SK-N-SH (cell line): Measurements from ENCODE around the gene MYH7B. TPM values are rescaled to one million over a fixed set of nuclear protein-coding genes. Genes with fewer than 3 reads are reported as not detected.

Experiments
- CTCF ChIA-PET: fragments of 300-600, 350-600 bp; formaldehyde crosslinking; extraction: SDS; loops from one replicate; lab custom pipeline; 2021; lab: Yijun Ruan, JAX
- POLR2A ChIA-PET: fragments of 350-600 bp; sonication (Branson Sonifier 250); formaldehyde crosslinking; extraction: SDS; loops from one replicate; lab custom pipeline; 2020; ENCODE audit warnings: antibody characterized with exemption, inconsistent platforms; lab: Yijun Ruan, JAX
- DNase-seq: peaks from one replicate; pipeline ENCODE4 v3.0.0; 2012
- H2AFZ ChIP-seq: fragments of 200-600 bp; sonication (generic); 2 replicates; pipeline ENCODE4 v1.8.1; 2016; ENCODE audit warnings: antibody characterized with exemption, mild to moderate bottlenecking, low read depth
- H3F3A ChIP-seq: fragments of 200-600 bp; sonication (generic); replicated peaks from 2 replicates; pipeline ENCODE3; 2016; ENCODE audit warnings: antibody characterized with exemption, mild to moderate bottlenecking; ENCODE audit not compliant: insufficient read depth
- H3K27ac ChIP-seq, 2 experiments: fragments of 200-500 bp in 1 of 2; fragments of 200-600 bp in 1 of 2; sonication (Bioruptor generic) in 1 of 2; sonication (generic), shearing (Covaris generic) in 1 of 2; 2 replicates each; pipeline versions ENCODE4 v1.5.1 to v1.6.1; 2014 to 2016; ENCODE audit warnings: low read depth in 2 of 2, inconsistent platforms in 1 of 2, low read length in 1 of 2, mild to moderate bottlenecking in 1 of 2, mixed read lengths in 1 of 2
- H3K27me3 ChIP-seq: fragments of 200-600 bp; sonication (generic), shearing (Covaris generic); 2 replicates; pipeline ENCODE4 v1.6.1; 2016; ENCODE audit warnings: mixed run types; ENCODE audit not compliant: insufficient read depth
- H3K36me3 ChIP-seq, 2 experiments: fragments of 200-500 bp in 1 of 2; fragments of 200-600 bp in 1 of 2; sonication (Bioruptor generic) in 1 of 2; sonication (generic) in 1 of 2; replicated peaks in 1 of 2; 2 replicates each; pipeline versions ENCODE3 to v1.5.1; 2014 to 2016; ENCODE audit warnings: low read length in 1 of 2, mild to moderate bottlenecking in 1 of 2; ENCODE audit not compliant: insufficient read depth in 2 of 2, control insufficient read depth in 1 of 2
- H3K4me1 ChIP-seq, 2 experiments: fragments of 200-500 bp in 1 of 2; fragments of 200-600 bp in 1 of 2; sonication (Bioruptor generic) in 1 of 2; sonication (generic), shearing (Covaris generic) in 1 of 2; 2 replicates each; pipeline versions ENCODE4 v1.5.1 to v1.6.1; 2014 to 2016; ENCODE audit warnings: low read depth in 1 of 2, low read length in 1 of 2, mixed run types in 1 of 2; ENCODE audit not compliant: insufficient read depth in 2 of 2, control insufficient read depth in 1 of 2
- H3K4me2 ChIP-seq: fragments of 200-600 bp; sonication (generic), shearing (Covaris generic); 2 replicates; pipeline ENCODE4 v1.6.1; 2017; ENCODE audit warnings: mixed run types
- H3K4me3 ChIP-seq, 2 experiments: fragments of 200-500 bp in 1 of 2; fragments of 200-600 bp in 1 of 2; sonication (Bioruptor generic) in 1 of 2; sonication (generic), shearing (Covaris generic) in 1 of 2; 2 replicates each; pipeline versions ENCODE4 v1.5.1 to v1.8.1; 2014 to 2016; ENCODE audit warnings: low read depth in 2 of 2, inconsistent platforms in 1 of 2, low read length in 1 of 2, mild to moderate bottlenecking in 1 of 2, mixed read lengths in 1 of 2, moderate library complexity in 1 of 2
- H3K79me2 ChIP-seq: fragments of 200-600 bp; sonication (generic); 2 replicates; pipeline ENCODE4 v1.8.1; 2017; ENCODE audit warnings: mild to moderate bottlenecking; ENCODE audit not compliant: insufficient read depth
- H3K9ac ChIP-seq: fragments of 200-600 bp; sonication (generic); 2 replicates; pipeline ENCODE4 v1.6.1; 2017; ENCODE audit warnings: mixed run types
- H3K9me2 ChIP-seq: fragments of 200-600 bp; sonication (generic); 2 replicates; pipeline ENCODE4 v1.6.1; 2017; ENCODE audit warnings: mixed run types
- H3K9me3 ChIP-seq: fragments of 200-600 bp; sonication (generic); 2 replicates; pipeline ENCODE4 v1.6.1; 2017; ENCODE audit warnings: mixed run types, mild to moderate bottlenecking, moderate library complexity
- H4K20me1 ChIP-seq: fragments of 200-600 bp; sonication (generic); 2 replicates; pipeline ENCODE4 v1.6.1; 2017; ENCODE audit warnings: mild to moderate bottlenecking, mixed run types; ENCODE audit not compliant: insufficient read depth
- CHD2 ChIP-seq: fragments of 150-350 bp; IDR thresholded peaks from 2 replicates; pipeline ENCODE4 v1.6.1; 2018; ENCODE audit warnings: low read length; ENCODE audit not compliant: partially characterized antibody
- ELF1 ChIP-seq: IDR thresholded peaks from 2 replicates; pipeline ENCODE4 v1.4.0; 2012
- EP300 ChIP-seq, 2 experiments: IDR thresholded peaks; 2 replicates each; pipeline versions ENCODE4 v1.4.0 to v1.6.1; 2012; ENCODE audit warnings: borderline replicate concordance in 1 of 2, low read depth in 1 of 2, low read length in 1 of 2
- EZH2phosphoT487 ChIP-seq: fragments of 200-600 bp; sonication (generic); IDR thresholded peaks from 2 replicates; pipeline ENCODE4 v1.6.1; 2017; ENCODE audit warnings: low read depth, mixed run types, mild to moderate bottlenecking, antibody characterized with exemption, moderate library complexity, borderline replicate concordance
- FOSL2 ChIP-seq: IDR thresholded peaks from 2 replicates; pipeline ENCODE4 v1.4.0; 2012; ENCODE audit warnings: low read depth, mild to moderate bottlenecking, moderate library complexity, borderline replicate concordance
- FOXJ3 ChIP-seq: sonication (generic); formaldehyde crosslinking; IDR thresholded peaks from 2 replicates; pipeline ENCODE4 v1.5.1; 2020; ENCODE audit warnings: mild to moderate bottlenecking, missing genetic modification reagents
- GABPA ChIP-seq: IDR thresholded peaks from 2 replicates; pipeline ENCODE4 v1.4.0; 2012; ENCODE audit warnings: low read depth, mild to moderate bottlenecking
- GATA2 ChIP-seq: sonication (generic); formaldehyde crosslinking; IDR thresholded peaks from 2 replicates; pipeline ENCODE4 v1.5.0; 2020; ENCODE audit warnings: mild to moderate bottlenecking, missing genetic modification reagents
- IRF3 ChIP-seq: fragments of 150-350 bp; IDR thresholded peaks from 2 replicates; pipeline ENCODE4 v1.6.1; 2016; ENCODE audit warnings: mild to moderate bottlenecking, low read depth, low read length
- JUND ChIP-seq: IDR thresholded peaks from 2 replicates; pipeline ENCODE4 v1.4.0; 2012
- MEF2A ChIP-seq: IDR thresholded peaks from 2 replicates; pipeline ENCODE4 v1.4.0; 2012; ENCODE audit warnings: low read depth, borderline replicate concordance
- MXI1 ChIP-seq: IDR thresholded peaks from 2 replicates; pipeline ENCODE4 v1.6.1; 2012; ENCODE audit warnings: mild to moderate bottlenecking, low read depth, low read length, improper control_type of control experiment
- NFIC ChIP-seq: IDR thresholded peaks from 2 replicates; pipeline ENCODE4 v1.4.0; 2012; ENCODE audit warnings: borderline replicate concordance
- NRF1 ChIP-seq: IDR thresholded peaks from 2 replicates; pipeline ENCODE4 v1.6.1; 2012; ENCODE audit warnings: low read depth, mild to moderate bottlenecking, low read length
- RAD21 ChIP-seq: IDR thresholded peaks from 2 replicates; pipeline ENCODE4 v1.6.1; 2012; ENCODE audit warnings: mild to moderate bottlenecking, low read length
- RCOR1 ChIP-seq: fragments of 150-350 bp; IDR thresholded peaks from 2 replicates; pipeline ENCODE4 v1.6.1; 2017; ENCODE audit warnings: antibody characterized with exemption, low read length
- REST ChIP-seq: IDR thresholded peaks from 2 replicates; pipeline ENCODE4 v1.6.1; 2012; ENCODE audit warnings: mild to moderate bottlenecking, low read depth, low read length, moderate library complexity
- SIN3A ChIP-seq: IDR thresholded peaks from 2 replicates; pipeline ENCODE4 v1.6.1; 2012; ENCODE audit warnings: low read depth, mild to moderate bottlenecking, low read length, moderate library complexity, borderline replicate concordance
- TAF1 ChIP-seq: IDR thresholded peaks from 2 replicates; pipeline ENCODE4 v1.6.1; 2012; ENCODE audit warnings: low read depth, mild to moderate bottlenecking, low read length, moderate library complexity, borderline replicate concordance
- TCF12 ChIP-seq: IDR thresholded peaks from 2 replicates; pipeline ENCODE4 v1.4.0; 2012
- USF1 ChIP-seq: IDR thresholded peaks from 2 replicates; pipeline ENCODE4 v1.4.0; 2012; ENCODE audit warnings: low read depth, borderline replicate concordance
- YY1 ChIP-seq: IDR thresholded peaks from 2 replicates; pipeline ENCODE4 v1.4.0; 2012; ENCODE audit warnings: low read depth, mild to moderate bottlenecking
- WGBS: methylation state at CpG from one replicate; pipeline ENCODE4 v1.1.6; 2017; ENCODE audit warnings: low lambda C conversion rate; 5-methylcytosine and 5-hydroxymethylcytosine counted together
- polyA plus RNA-seq, 3 experiments: library from polyadenylated mRNA; depleted of rRNA; stranded (reverse); fragments of >200 nt; gene quantifications; 2 replicates each; pipeline ENCODE4 v1.2.3, GENCODE V29; 2012

The MYH7B gene
- polyA plus RNA-seq, 1 of the 3 experiments (the other 2 are of a cell fraction): 0.41 TPM

- no peak for DNase-seq
- Histone ChIP-seq H3F3A (no peaks in the 10 kb centered on the region), H3K27ac (no peak overlapping the region), H4K20me1 (no peaks in the 10 kb centered on the region), H3K9me3 (no peaks in the 10 kb centered on the region), H3K4me1 (peaks cover 0 to 7% of the 10 kb centered on the region in 2 experiments; a peak in 1 of 4 replicates), H2AFZ (no peak overlapping the region), H3K79me2 (no peaks in the 10 kb centered on the region), H3K9me2 (no peaks in the 10 kb centered on the region), H3K9ac (no peak overlapping the region), H3K4me3 (no peak overlapping the region), H3K27me3 (no peaks in the 10 kb centered on the region), H3K4me2 (no peak overlapping the region), H3K36me3 (no peaks in the 10 kb centered on the region)
- WGBS: 78% methylated on average over 4 of the region's 18 CpGs
- ChIA-PET POLR2A (interaction anchor here (1.4 kb wide), 1 partner anchor 9 kb away, joined by 3 read pairs; no protein-coding TSS in a partner anchor), CTCF (interaction anchor here (1.5 kb wide), 1 partner anchor 18 kb away, joined by 3 read pairs; no protein-coding TSS in a partner anchor)
- TF ChIP-seq EP300 (IDR thresholded peaks at IDR 0.05; ENCODE audit: borderline replicate concordance in 1 of 2, low read depth in 1 of 2, low read length in 1 of 2) (no peak), MXI1 (no peak), SIN3A (no peak), USF1 (no peak), MEF2A (no peak), GABPA (no peak), NFIC (no peak), ELF1 (no peak), FOSL2 (no peak), RCOR1 (no peak), TCF12 (no peak), RAD21 (no peak), NRF1 (no peak), YY1 (no peak), JUND (no peak)
Measured at GRCh38 chr20:34984756-34985261, 29.1 kb downstream of the MYH7B start.

GRCh38 chr20:34985461-34986310 lies 30.0 kb downstream of the MYH7B start:
- Histone ChIP-seq H3K4me2 (no peak overlapping the region), H3K4me3 (no peak overlapping the region), H3K9me3 (no peaks in the 10 kb centered on the region), H3K36me3 (no peaks in the 10 kb centered on the region), H3K9me2 (no peaks in the 10 kb centered on the region), H3K4me1 (peaks cover 0 to 5% of the 10 kb centered on the region in 2 experiments; a peak in 1 of 4 replicates), H3K9ac (no peak overlapping the region), H3F3A (no peaks in the 10 kb centered on the region), H3K79me2 (no peaks in the 10 kb centered on the region), H2AFZ (no peak overlapping the region), H3K27me3 (no peaks in the 10 kb centered on the region), H3K27ac (no peak overlapping the region), H4K20me1 (no peaks in the 10 kb centered on the region)
- POLR2A ChIA-PET: interaction anchor here (1.4 kb wide), 1 partner anchor 8 kb away, joined by 3 read pairs; no protein-coding TSS in a partner anchor
- DNase-seq: no peak
- CTCF ChIA-PET: interaction anchor here (1.5 kb wide), 1 partner anchor 17 kb away, joined by 3 read pairs; no protein-coding TSS in a partner anchor
- WGBS: 81% methylated on average over 20 of the region's 25 CpGs
- TF ChIP-seq ELF1 (no peak), FOSL2 (no peak), FOXJ3 (no peak), EZH2phosphoT487 (no peak), CHD2 (no peak), NFIC (no peak), TAF1 (no peak), REST (no peak), GATA2 (CRISPR knock-in tag) (no peak), IRF3 (no peak), RCOR1 (no peak)
